Effector CD4-positive, alpha-beta T cell (primary cell): ENCODE data around the gene ZBTB47.

Experiments
- DNase-seq: peaks from one replicate; pipeline ENCODE4 v3.0.0-alpha.2; 2020

ZBTB47 gene

DNA sequence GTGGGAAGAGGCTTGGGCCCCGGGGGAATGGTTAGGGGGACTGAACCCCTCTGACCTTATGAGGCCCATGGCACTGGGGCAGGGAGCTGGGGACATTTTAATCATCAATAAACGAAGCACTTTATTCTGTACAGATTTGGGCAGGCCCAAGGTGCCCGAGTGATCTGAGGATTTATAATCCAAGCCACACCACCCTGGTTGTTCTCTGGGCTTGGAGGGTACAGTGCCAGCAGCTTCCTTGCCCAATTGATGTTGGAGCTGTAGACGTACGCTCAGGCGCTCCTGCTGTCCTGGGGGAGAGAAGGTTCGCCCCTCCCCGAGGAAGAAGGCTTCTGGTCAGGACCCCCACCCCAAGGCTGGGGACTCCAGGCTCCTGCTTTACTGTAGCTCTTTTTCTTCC is 12.5 kb downstream of the ZBTB47 start:
- no peak for DNase-seq

DNA sequence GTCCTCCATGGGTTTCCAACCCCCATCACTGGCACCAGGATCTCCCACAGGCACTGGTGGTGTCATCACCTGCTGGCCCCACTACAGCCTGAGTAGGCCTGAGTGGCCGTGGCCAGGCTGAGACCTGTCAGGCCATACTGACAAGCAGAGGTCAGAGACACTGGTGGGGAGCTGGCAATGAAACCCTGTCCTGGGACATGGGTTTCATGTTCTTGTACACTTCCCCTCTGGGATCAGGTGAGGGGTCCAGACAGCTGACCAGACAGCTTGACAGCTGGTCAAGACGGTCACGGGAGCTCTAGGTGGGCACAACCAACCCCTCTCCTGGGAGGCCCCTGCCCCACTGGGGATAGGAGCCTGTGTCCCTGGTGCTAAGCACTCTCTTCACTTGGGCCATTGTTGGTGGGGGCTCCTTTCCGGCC is 13.1 kb downstream of the ZBTB47 start:
- DNase-seq: no peak

DNA sequence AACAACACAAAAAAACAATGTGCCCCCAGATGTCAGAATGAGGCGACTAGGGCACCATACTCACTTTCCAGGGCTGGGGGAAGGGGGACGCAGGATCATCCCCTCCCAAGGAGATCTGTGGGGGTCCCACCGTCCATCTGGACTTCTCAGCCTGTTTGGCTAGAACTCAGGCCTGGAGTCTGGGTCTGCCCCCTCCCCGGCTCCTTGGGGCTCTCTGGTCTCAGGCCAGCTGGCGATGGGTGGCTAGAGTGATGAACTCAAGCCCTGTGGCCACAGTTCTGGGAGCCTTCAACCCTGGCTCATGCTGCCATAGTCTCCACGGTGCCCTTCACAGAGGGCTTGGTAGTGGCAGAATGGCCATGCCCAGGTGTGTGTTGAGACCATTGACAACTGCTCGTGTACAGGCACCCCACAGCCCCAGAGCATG is 13.6 kb downstream of the ZBTB47 start:
- no peak for DNase-seq

GRCh38 chr3:42667523-42668412 is 14.3 kb downstream of the ZBTB47 start:
- DNase-seq: no peak

DNA sequence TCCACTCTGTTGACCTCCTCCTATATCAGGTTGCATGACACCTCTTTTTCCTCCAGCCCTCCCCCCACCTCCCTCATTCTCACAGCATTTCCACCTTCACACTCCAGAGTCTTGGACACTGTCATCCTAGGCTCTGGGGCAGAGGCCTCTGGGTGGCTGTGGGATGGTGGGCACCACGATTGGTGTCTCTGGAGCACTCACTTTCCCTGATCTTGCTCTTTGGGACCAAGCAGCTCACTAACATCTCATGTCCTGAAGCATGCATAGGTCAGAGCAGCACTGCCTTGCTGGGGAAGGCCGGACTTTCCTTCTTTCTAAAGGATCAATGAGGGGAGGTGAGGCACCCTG is 14.9 kb downstream of the ZBTB47 start:
- DNase-seq: no peak

GRCh38 chr3:42668793-42669217 is 15.3 kb downstream of the ZBTB47 start:
- no peak for DNase-seq

GRCh38 chr3:42670051-42670576 is 16.6 kb downstream of the ZBTB47 start:
- DNase-seq: no peak

DNA sequence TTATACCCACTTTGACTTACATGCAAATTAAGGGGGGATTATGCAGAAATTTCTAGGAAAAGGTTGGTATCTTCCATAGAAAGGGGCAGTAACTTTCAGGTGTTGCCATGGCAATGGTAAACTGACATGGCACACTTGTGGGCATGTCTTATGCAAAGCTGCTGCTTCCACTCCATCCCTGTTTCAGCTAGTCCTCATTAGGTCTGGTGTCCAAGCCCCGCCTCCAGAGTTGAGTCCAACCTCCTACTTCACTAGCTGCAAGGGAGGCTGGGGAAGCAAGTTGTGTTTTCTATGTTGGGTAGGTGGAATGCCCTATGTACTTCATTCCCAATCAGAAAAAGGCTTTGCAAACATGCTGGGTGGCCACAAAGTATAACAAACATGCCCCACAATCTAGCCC is 17.2 kb downstream of the ZBTB47 start:
- no peak for DNase-seq

DNA sequence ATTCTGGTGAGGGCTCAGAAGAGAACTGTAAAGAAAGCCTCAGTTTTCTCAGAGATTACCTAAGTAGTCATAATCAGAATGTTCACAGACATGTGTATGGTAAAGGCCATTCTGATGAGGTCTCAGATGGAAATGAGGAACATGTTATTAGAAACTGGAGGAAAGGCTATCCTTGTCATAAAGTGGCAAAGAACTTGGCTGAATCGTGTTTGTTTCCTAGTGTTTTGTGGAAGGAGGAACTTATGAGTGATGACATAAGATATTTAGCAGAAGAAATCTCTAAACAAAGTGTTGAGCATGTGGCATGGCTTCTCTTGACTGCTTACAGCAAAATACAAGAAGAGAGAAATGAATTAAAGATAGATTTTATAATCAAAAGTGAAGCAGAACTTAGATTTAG is 19.0 kb downstream of the ZBTB47 start:
- DNase-seq: no peak

GRCh38 chr3:42673082-42673481 is 19.6 kb downstream of the ZBTB47 start:
- no peak for DNase-seq

- no peak for DNase-seq
These were observed 20.6 kb downstream of the ZBTB47 start for GRCh38 chr3:42674146-42674545.

GRCh38 chr3:42675909-42676308 is 22.4 kb downstream of the ZBTB47 start:
- DNase-seq: no peak

- no peak for DNase-seq
These were observed 24.9 kb downstream of the ZBTB47 start for GRCh38 chr3:42678447-42678846.

DNA sequence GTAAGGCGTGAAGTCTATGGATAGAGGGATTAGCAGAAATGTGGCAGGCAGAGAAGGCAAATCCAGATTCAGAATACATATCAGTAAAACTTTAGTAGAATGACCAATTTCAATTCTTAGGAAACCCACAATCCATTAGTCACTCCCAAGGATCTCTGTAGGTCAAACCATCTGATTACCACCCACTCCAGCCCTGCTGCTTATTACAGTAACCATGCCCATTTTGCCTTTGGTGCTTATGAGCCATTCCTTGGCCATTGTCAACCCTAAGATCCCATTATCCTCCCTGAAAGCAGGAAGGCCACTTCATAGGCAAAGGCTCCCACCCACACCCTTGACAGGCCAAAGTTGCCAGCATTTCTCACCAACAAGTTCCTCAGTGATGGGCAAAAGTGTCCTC is 26.8 kb downstream of the ZBTB47 start:
- no peak for DNase-seq

DNA sequence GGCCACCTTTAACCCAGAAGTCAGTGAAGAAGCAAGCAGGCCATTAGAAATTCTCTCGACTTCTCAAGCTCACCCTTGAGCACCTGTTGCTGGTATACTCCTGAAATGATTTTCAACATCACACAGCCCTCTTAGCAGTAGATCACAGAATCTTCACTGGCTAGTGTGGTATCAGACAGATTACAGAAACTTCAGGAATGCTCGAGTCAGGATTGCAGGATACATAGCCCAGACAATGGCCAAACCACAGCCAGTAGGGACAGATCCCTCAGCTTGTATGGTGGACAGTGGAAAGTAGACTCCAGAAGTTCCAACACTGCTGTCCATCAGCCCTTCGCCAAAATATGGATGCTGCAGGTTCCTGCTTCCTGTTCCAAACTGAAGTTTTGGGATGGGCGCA is 27.3 kb downstream of the ZBTB47 start:
- DNase-seq: no peak

DNA sequence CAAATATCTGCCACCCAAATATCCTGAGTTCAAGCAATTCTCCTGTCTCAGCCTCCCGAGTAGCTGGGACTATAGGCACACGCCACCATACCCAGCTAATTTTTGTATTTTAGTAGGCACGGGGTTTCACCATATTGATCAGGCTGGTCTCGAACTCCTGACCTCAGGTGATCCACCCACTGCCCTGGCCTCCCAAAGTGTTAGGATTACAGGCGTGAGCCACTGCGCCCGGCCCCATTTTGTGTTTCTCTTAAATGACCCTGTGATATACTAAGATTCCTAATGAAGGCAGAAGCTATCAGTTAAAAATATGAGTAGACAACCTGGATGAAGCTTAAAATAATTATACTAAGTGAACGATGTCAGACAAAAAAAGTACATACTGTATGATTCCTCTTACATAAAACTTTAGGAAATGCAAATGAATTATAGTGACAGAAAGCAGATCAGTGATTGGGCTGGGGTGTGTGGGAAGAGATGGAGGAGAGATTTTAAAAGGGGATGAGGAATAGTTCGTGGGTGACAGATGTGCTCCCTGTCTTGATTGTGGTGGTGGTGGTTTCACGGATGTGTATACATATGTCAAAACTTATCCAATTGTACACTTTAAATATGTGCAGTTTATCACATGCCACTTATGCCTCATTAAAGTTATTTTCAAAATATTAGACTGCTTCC is 28.0 kb downstream of the ZBTB47 start:
- DNase-seq: no peak

GRCh38 chr3:42682301-42683070 is 29.0 kb downstream of the ZBTB47 start:
- DNase-seq: no peak

DNA sequence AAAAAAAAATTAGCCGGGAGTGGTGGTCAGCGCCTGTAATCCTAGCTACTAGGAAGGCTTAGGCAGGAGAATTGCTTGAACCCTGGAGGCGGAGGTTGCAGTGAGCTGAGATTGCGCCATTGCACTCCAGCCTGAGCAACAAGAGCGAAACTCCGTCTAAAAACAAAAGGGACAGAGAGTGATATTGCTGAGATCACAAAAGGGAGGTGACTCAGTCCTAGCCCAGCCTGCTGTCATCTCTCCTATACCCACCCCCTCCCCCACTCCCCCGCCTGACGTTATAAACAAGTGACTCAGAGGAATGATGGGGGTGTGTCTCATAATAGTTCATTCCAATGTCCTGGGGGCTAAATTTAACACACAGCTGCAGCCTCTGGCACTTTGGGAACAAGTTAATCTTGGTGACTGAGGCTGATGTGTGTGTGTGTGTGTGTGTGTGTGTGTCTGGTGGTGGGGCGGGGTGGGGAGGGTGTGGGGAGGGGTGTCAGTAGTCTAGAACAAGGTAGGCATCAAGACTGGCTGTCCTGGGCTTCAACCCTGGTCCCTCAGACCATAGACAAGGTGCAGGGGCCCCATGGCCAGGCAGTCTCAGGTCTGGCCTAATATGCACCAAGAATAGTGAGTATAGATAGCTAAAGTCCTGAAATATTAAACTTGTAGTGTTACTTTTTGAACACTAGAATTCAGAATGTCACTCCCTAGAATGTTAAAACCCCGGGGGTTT is 30.5 kb downstream of the ZBTB47 start:
- no peak for DNase-seq

DNA sequence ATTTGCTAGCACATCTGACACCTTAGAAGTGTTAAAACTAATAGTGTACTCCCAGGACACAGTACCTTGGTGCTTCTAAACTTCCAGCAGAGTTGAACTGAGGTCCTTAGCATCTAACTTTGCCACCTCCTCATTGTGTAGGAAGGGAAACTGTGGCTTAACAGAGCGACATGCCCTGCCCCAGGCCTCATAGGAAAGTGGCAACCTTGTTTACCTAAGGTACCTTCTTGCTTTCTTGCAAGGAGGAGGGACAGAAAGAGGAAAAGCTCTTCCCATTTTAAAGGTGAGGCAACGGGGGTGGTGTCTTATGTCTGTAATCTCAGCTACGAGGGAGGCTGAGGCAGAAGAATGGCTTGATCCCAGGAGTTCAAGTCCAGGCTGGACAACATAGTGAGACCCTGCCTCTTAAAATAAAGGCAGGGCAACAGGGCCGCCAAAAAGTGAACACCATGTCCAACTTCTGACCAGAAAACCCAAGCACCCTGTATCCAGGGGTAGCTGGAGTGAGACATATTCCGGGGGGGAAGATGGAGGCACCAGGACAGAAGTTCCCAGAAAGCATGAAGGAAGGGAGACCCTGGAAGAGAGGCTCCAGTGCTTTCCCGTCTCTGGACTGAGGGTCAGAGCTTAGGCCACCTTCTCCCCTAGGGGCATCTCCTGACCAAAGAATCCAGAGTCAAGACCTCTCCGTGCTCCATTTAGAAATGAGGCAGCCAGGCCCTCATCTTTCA is 31.3 kb downstream of the ZBTB47 start:
- DNase-seq: no peak

GRCh38 chr3:42685363-42685881 is 31.9 kb downstream of the ZBTB47 start, which contains the start of gene KLHL40:
Gene KLHL40 (plus strand): TSS chr3:42685537. CDS start chr3:42685619, 82 bp downstream.
- DNase-seq: no peak
